Astrocyte (in vitro differentiated cells and primary cell): ENCODE data around the gene TNFRSF19.

Source experiments
- EZH2 ChIP-seq: IDR thresholded peaks from 2 replicates; pipeline ENCODE4 v1.6.1; 2012; ENCODE audit warnings: mild to moderate bottlenecking, low read length, inconsistent platforms; ENCODE audit not compliant: insufficient read depth
- TF ChIP-seq, protein P1 (sequence below): IDR thresholded peaks from 2 replicates; pipeline ENCODE4 v1.5.1; 2011; ENCODE audit warnings: low read depth, mild to moderate bottlenecking, inconsistent platforms, low read length, moderate library complexity; ENCODE audit not compliant: insufficient read depth

DNA sequence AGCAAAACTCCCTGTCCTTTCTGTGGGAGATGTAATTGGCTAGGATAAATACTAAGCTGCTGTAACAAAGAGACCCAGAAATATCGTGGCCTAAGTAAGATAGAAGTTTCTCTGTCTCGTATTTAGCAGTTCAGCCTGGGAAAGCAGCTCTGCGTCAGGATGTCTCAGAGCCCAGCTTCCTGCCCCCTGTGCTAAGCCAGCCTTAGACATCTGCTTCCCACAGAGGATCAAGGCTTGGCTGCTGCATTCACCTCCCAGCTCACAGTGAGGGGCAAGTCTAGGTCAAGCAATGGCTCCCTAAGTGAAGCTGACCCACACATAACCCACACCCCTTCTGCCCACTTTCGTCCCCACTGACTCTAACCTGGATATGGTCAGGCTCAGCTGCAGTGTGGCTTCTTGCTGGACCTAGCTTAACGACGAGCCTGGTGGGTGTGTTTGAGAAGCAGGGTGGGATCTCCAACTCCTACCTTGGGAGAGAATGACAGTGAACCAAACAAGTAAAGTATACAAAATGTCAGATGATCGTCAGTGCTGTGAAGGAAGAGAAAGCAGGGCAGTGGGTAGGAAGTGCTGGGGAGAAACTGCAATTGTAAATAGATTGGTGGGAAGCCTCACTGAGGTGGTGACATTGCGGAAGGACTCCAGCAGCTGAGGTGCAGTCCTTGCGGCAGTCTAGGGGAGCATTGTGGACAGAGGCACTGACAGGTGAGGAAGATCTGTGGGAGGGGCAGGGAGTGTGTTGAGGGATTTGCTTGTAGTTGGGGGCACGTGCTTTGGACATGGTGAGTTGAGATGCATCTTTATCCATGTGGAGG, 82.9 kb downstream of the TNFRSF19 start:
- TF ChIP-seq, protein P1, sequence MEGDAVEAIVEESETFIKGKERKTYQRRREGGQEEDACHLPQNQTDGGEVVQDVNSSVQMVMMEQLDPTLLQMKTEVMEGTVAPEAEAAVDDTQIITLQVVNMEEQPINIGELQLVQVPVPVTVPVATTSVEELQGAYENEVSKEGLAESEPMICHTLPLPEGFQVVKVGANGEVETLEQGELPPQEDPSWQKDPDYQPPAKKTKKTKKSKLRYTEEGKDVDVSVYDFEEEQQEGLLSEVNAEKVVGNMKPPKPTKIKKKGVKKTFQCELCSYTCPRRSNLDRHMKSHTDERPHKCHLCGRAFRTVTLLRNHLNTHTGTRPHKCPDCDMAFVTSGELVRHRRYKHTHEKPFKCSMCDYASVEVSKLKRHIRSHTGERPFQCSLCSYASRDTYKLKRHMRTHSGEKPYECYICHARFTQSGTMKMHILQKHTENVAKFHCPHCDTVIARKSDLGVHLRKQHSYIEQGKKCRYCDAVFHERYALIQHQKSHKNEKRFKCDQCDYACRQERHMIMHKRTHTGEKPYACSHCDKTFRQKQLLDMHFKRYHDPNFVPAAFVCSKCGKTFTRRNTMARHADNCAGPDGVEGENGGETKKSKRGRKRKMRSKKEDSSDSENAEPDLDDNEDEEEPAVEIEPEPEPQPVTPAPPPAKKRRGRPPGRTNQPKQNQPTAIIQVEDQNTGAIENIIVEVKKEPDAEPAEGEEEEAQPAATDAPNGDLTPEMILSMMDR, result no peak
- no peak for TF ChIP-seq EZH2
